Hematopoietic multipotent progenitor cell treated with erythropoietin and hydrocortisone succinate and interleukin-3 and kit ligand, for 4 days (in vitro differentiated cells): ENCODE measurements around the gene ANKRD36B.
"Not testable (repeated sequence)": the region's sequence is repeated elsewhere in the genome, so short reads cannot be mapped to it uniquely, and the experiment has no call there.

Source experiments
- DNase-seq: peaks from one replicate; pipeline ENCODE4 v3.0.0-alpha.2; 2015

The ANKRD36B gene

GRCh38 chr2:97548536-97548935, 41.1 kb downstream of the ANKRD36B start:
- DNase-seq, result not testable (repeated sequence)

DNA sequence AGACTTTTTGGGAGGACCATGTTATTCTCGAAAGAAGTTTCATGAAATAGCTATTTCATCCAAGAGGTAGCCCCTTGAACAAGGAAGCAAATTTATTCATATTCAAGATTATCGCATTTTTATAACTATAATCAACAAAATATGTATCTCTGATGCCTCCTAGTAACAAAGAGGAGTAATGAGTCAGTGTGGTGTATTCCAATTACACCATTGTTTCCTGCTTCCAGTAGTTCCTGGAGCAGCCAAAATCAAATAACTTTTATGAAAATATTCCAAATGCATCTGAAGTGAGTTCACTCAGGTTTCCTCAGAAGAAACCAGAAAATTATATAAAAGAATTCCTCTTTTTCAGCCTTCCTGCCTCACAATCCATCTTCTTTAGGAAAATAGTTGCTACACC, 43.0 kb downstream of the ANKRD36B start:
- DNase-seq, result no peak

- not testable (repeated sequence) for DNase-seq
These were observed 44.8 kb downstream of the ANKRD36B start for GRCh38 chr2:97544911-97545310.

GRCh38 chr2:97525904-97526303, 63.8 kb downstream of the ANKRD36B start:
- DNase-seq, result not testable (repeated sequence)

DNA sequence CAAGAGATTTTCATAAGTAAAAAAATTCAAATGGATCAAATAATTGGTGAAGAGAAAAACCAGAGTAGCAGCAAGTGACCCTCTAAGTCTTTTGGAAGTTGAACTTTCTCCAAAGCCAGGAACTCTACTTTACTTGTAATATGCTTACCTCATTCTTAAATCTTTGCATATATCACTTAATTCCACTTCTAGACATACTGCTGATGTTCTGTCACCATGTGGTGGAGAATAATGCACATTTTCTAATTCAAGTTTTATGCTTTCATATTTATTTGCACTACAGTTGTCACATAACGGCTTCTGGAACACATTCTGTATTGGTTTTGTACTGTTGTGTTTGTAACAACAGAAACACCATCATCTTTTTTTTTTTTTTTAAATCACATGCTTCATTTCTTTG, 65.9 kb downstream of the ANKRD36B start:
- not testable (repeated sequence) for DNase-seq

DNA sequence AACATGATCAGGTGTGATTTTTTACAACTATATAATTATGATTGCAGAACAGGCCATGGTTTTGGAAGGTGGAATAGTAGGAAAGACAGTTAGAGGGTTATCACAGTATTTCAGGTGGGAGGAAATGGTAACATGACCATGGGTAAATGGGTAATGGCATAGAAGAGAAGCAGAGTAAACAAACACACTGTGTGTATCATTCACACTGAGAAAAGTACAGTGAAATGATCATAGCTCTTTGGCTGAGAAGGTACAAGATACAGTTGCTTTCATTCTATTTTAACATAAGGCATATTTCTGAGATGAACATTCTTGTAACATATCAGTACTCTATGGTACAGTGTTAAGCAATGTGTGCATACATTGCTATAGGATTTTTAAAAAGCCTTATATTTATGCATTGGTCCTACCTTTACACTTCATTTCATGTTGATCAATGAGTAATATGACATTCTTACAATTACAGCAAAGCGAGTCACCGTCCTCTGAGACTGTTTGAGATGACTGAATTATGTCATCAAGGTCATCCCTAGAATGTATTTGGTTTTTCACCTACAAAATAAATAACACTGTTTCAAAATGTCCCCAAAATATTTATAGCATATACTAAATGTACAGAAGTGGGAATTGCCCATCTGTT, 66.6 kb downstream of the ANKRD36B start:
- not testable (repeated sequence) for DNase-seq

GRCh38 chr2:97495651-97496050, 94.0 kb downstream of the ANKRD36B start:
- not testable (repeated sequence) for DNase-seq

DNA sequence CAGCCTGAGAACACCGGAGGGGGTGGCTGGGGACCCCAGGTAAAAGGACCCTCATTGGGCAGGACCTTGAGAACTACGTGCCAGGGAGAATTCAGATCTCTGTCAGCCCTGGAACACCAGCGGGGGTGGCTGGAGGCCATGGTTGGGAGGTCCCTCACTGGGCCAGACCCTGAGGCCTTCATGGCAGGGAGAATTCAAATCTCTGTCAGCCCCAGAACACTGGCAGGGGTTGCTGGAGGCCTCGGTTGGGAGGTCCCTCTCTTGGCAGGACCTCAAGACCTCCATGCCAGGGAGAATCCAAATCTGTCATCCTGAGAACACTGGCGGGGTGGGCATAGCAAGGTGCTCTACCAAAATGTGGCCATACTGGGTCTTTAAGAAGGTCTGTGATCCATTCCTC, 99.5 kb downstream of the ANKRD36B start:
- peak; percentile 0 for DNase-seq
